Activated CD8-positive, alpha-beta memory T cell treated with anti-CD3 and anti-CD28 coated beads, Interleukin-2, amount 10 ng/mL, durations not matched to agents 7 days and 5 days (primary cell): ENCODE results near the gene PCDHGC5. TPM values are rescaled to one million over a fixed set of nuclear protein-coding genes. Genes with fewer than 3 reads are reported as not detected.
A peak's percentile ranks its signal among the peaks of the same experiment; 100 is the strongest.

Experiments used
- ATAC-seq: fragments of 150-1000 bp; cut with Tn5 transposase; one replicate; pipeline ENCODE4 v1.10.0; 2021; ENCODE audit warnings: moderate library complexity
- CTCF ChIA-PET: fragments of 350-600 bp; sonication (Branson Sonifier 250); formaldehyde crosslinking; loops from one replicate; lab custom pipeline; 2021; ENCODE audit warnings: antibody characterized with exemption; lab: Charles Lee
- DNase-seq: peaks from one replicate; pipeline ENCODE4 v3.0.0-alpha.2; 2020
- H3K27ac Mint-ChIP-seq: one replicate; pipeline ENCODE4 v1.8.0; 2021; ENCODE audit warnings: mild to moderate bottlenecking, mixed read lengths
- H3K27me3 Mint-ChIP-seq: one replicate; pipeline ENCODE4 v1.8.0; 2021; ENCODE audit warnings: mixed read lengths
- H3K36me3 Mint-ChIP-seq: one replicate; pipeline ENCODE4 v1.8.0; 2021; ENCODE audit warnings: mild to moderate bottlenecking, mixed read lengths
- H3K4me1 Mint-ChIP-seq: one replicate; pipeline ENCODE4 v1.8.0; 2021; ENCODE audit warnings: mixed read lengths
- H3K4me3 Mint-ChIP-seq: one replicate; pipeline ENCODE4 v1.8.0; 2021; ENCODE audit warnings: mild to moderate bottlenecking, moderate library complexity, mixed read lengths
- H3K9me3 Mint-ChIP-seq: one replicate; pipeline ENCODE4 v1.8.0; 2022; ENCODE audit warnings: low read depth, mixed read lengths
- total RNA-seq, 2 experiments: library from RNA; stranded (reverse); gene quantifications; one replicate each; pipeline ENCODE4 v1.2.3, GENCODE V29; 2021

The PCDHGC5 gene
- total RNA-seq, 2 experiments from 2014 or later = not detected

GRCh38 chr5:141511771-141512325 is 23.0 kb downstream of the PCDHGC5 start:
- Mint-ChIP-seq H3K27me3 (peaks cover 3% of the 10 kb centered on the region), H3K9me3 (no peaks in the 10 kb centered on the region), H3K27ac (no peak overlapping the region), H3K36me3 (peaks cover 16% of the 10 kb centered on the region), H3K4me1 (peaks cover 24% of the 10 kb centered on the region), H3K4me3 (no peak overlapping the region)
- no peak for ATAC-seq
- CTCF ChIA-PET = interaction anchor here (0.6 to 5.3 kb wide), 23 partner anchors 10 to 335 kb away, joined by 3 to 58 read pairs (median 5); partner anchors contain the start of genes PCDHGA1, PCDHGA10, PCDHGA11 and PCDHGA12
- no peak for DNase-seq

GRCh38 chr5:141512390-141512910 is 23.6 kb downstream of the PCDHGC5 start:
- peak overlapping the region; percentile 36 for H3K4me3 Mint-ChIP-seq
- peaks cover 24% of the 10 kb centered on the region for H3K4me1 Mint-ChIP-seq
- H3K27ac Mint-ChIP-seq = peak overlapping the region; percentile 52
- ATAC-seq = peak; percentile 62
- CTCF ChIA-PET = interaction anchor here (0.6 to 5.3 kb wide), 35 partner anchors 10 to 336 kb away, joined by 3 to 58 read pairs (median 4); partner anchors contain the start of genes PCDHGA1, PCDHGA10, PCDHGA11 and PCDHGA12
- H3K27me3 Mint-ChIP-seq = peaks cover 3% of the 10 kb centered on the region
- no peaks in the 10 kb centered on the region for H3K9me3 Mint-ChIP-seq
- peak; percentile 89 for DNase-seq
- H3K36me3 Mint-ChIP-seq = peaks cover 19% of the 10 kb centered on the region

- DNase-seq (peak; percentile 43), ATAC-seq (peak; percentile 42)
- no peaks in the 10 kb centered on the region for H3K9me3 Mint-ChIP-seq
- peaks cover 23% of the 10 kb centered on the region for H3K36me3 Mint-ChIP-seq
- peak overlapping the region; percentile 36 for H3K4me3 Mint-ChIP-seq
- H3K4me1 Mint-ChIP-seq = peaks cover 24% of the 10 kb centered on the region
- peaks cover 3% of the 10 kb centered on the region for H3K27me3 Mint-ChIP-seq
- CTCF ChIA-PET = interaction anchor here (0.7 to 5.3 kb wide), 38 partner anchors 8 to 289 kb away, joined by 3 to 58 read pairs (median 4); partner anchors contain the start of genes PCDHB15, PCDHGA1, PCDHGA10 and PCDHGA11
- peak overlapping the region; percentile 52 for H3K27ac Mint-ChIP-seq
These were observed 24.2 kb downstream of the PCDHGC5 start for GRCh38 chr5:141512911-141513626.

GRCh38 chr5:141513627-141514329 is 24.9 kb downstream of the PCDHGC5 start:
- H3K9me3 Mint-ChIP-seq = no peaks in the 10 kb centered on the region
- no peak overlapping the region for H3K4me3 Mint-ChIP-seq
- peak; percentile 45 for DNase-seq
- ATAC-seq = no peak
- CTCF ChIA-PET = interaction anchor here (0.7 to 5.3 kb wide), 18 partner anchors 9 to 269 kb away, joined by 3 to 58 read pairs (median 5); partner anchors contain the start of genes PCDHB15, PCDHGA10, PCDHGA11 and PCDHGA12
- peak overlapping the region; percentile 29 for H3K27ac Mint-ChIP-seq
- peaks cover 24% of the 10 kb centered on the region for H3K4me1 Mint-ChIP-seq
- H3K27me3 Mint-ChIP-seq = peaks cover 3% of the 10 kb centered on the region
- H3K36me3 Mint-ChIP-seq = peaks cover 29% of the 10 kb centered on the region

GRCh38 chr5:141514330-141515133 is 25.7 kb downstream of the PCDHGC5 start:
- Mint-ChIP-seq H3K9me3 (no peaks in the 10 kb centered on the region), H3K36me3 (peaks cover 35% of the 10 kb centered on the region), H3K27me3 (no peaks in the 10 kb centered on the region), H3K27ac (no peak overlapping the region), H3K4me1 (peaks cover 18% of the 10 kb centered on the region), H3K4me3 (no peak overlapping the region)
- no peak for DNase-seq
- CTCF ChIA-PET = interaction anchor here (1.1 to 5.3 kb wide), 10 partner anchors 8 to 194 kb away, joined by 3 to 58 read pairs (median 8); partner anchors contain the start of genes PCDHGA10, PCDHGA11, PCDHGA12 and TAF7
- ATAC-seq = no peak

- DNase-seq (no peak), ATAC-seq (no peak)
- Mint-ChIP-seq H3K9me3 (no peaks in the 10 kb centered on the region), H3K27ac (no peak overlapping the region), H3K4me1 (peaks cover 16% of the 10 kb centered on the region), H3K27me3 (no peaks in the 10 kb centered on the region), H3K36me3 (peaks cover 41% of the 10 kb centered on the region), H3K4me3 (no peak overlapping the region)
- CTCF ChIA-PET = interaction anchor here (0.9 to 5.3 kb wide), 7 partner anchors 8 to 194 kb away, joined by 3 to 58 read pairs (median 10); partner anchors contain the start of genes PCDHGA10, PCDHGA12 and TAF7
These were observed 26.3 kb downstream of the PCDHGC5 start for GRCh38 chr5:141515141-141515540.

GRCh38 chr5:141515946-141516671 is 27.2 kb downstream of the PCDHGC5 start:
- CTCF ChIA-PET = interaction anchor here (0.9 to 5.3 kb wide), 5 partner anchors 7 to 86 kb away, joined by 3 to 58 read pairs (median 5); partner anchors contain the start of gene PCDHGA12
- ATAC-seq = no peak
- peaks cover 18% of the 10 kb centered on the region for H3K4me1 Mint-ChIP-seq
- no peak overlapping the region for H3K27ac Mint-ChIP-seq
- no peak for DNase-seq
- H3K27me3 Mint-ChIP-seq = no peaks in the 10 kb centered on the region
- no peaks in the 10 kb centered on the region for H3K9me3 Mint-ChIP-seq
- H3K36me3 Mint-ChIP-seq = peaks cover 49% of the 10 kb centered on the region
- no peak overlapping the region for H3K4me3 Mint-ChIP-seq

GRCh38 chr5:141516672-141517025 is 27.8 kb downstream of the PCDHGC5 start:
- H3K27ac Mint-ChIP-seq = no peak overlapping the region
- H3K4me3 Mint-ChIP-seq = no peak overlapping the region
- no peaks in the 10 kb centered on the region for H3K27me3 Mint-ChIP-seq
- DNase-seq (no peak), ATAC-seq (no peak)
- no peaks in the 10 kb centered on the region for H3K9me3 Mint-ChIP-seq
- H3K36me3 Mint-ChIP-seq = peaks cover 54% of the 10 kb centered on the region
- H3K4me1 Mint-ChIP-seq = peaks cover 23% of the 10 kb centered on the region
- CTCF ChIA-PET = interaction anchor here (1.4 to 4.0 kb wide), 2 partner anchors 9 to 41 kb away, joined by 3 to 13 read pairs; no protein-coding TSS in a partner anchor

GRCh38 chr5:141517312-141517711 is 28.4 kb downstream of the PCDHGC5 start:
- no peak for DNase-seq
- no peak for ATAC-seq
- H3K4me1 Mint-ChIP-seq = peaks cover 29% of the 10 kb centered on the region

GRCh38 chr5:141517880-141518617 is 29.2 kb downstream of the PCDHGC5 start:
- peaks cover 66% of the 10 kb centered on the region for H3K36me3 Mint-ChIP-seq
- CTCF ChIA-PET = interaction anchor here (0.6 to 1.2 kb wide), 2 partner anchors 40 to 97 kb away, joined by 3 read pairs; partner anchors contain the start of gene PCDHGA11
- ATAC-seq (no peak), DNase-seq (no peak)
- no peaks in the 10 kb centered on the region for H3K9me3 Mint-ChIP-seq
- H3K27me3 Mint-ChIP-seq = no peaks in the 10 kb centered on the region
- peaks cover 31% of the 10 kb centered on the region for H3K4me1 Mint-ChIP-seq
- no peak overlapping the region for H3K4me3 Mint-ChIP-seq
- H3K27ac Mint-ChIP-seq = peak overlapping the region; percentile 34

More at GRCh38 chr5:141517312-141517711, 28.4 kb downstream of the PCDHGC5 start:
- no peak overlapping the region for H3K27ac Mint-ChIP-seq
- no peaks in the 10 kb centered on the region for H3K9me3 Mint-ChIP-seq
- no peak overlapping the region for H3K4me3 Mint-ChIP-seq
- CTCF ChIA-PET = interaction anchor here (1.2 to 4.0 kb wide), 3 partner anchors 9 to 41 kb away, joined by 3 to 13 read pairs (median 3); no protein-coding TSS in a partner anchor
- H3K27me3 Mint-ChIP-seq = no peaks in the 10 kb centered on the region
- H3K36me3 Mint-ChIP-seq = peaks cover 61% of the 10 kb centered on the region

GRCh38 chr5:141518618-141519015 is 29.7 kb downstream of the PCDHGC5 start:
- Mint-ChIP-seq H3K4me3 (no peak overlapping the region), H3K4me1 (peaks cover 32% of the 10 kb centered on the region), H3K36me3 (peaks cover 70% of the 10 kb centered on the region), H3K9me3 (no peaks in the 10 kb centered on the region), H3K27ac (no peak overlapping the region), H3K27me3 (no peaks in the 10 kb centered on the region)
- no peak for ATAC-seq
- DNase-seq = no peak
- CTCF ChIA-PET = interaction anchor here (1.2 kb wide), 1 partner anchor 39 kb away, joined by 3 read pairs; no protein-coding TSS in a partner anchor
